ENCODE results near the gene REXO4.

The REXO4 gene

DNA sequence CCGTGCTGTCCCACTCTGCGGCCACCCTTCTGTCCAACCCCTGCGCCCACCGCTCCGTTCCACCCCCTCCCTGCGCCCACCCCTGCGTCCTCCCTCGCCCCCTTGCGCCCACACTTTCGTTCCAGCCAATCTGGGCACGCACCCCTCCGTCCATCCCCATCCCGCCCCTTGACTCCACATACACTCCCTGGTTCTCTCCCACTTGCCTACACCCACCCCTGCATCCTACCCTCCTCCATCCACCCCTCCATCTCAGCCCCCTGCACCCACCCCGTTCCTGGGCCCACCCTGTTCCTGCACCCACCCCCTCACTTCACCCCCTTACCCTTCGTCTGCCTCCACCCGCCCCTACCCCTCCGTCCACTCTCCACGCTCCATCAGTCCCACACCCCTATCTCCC is 11.4 kb upstream of the REXO4 start:
- no peak overlapping the region for H3K4me3 ChIP-seq (replicated peaks in 1 of 2; ENCODE audit: low read depth in 2 of 2, low read length in 2 of 2)
- no peak for DNase-seq (ENCODE audit: low read depth in 2 of 2)
- no peak for TF ChIP-seq CTCF (IDR thresholded peaks at IDR 0.05; ENCODE audit: low read depth, low read length)

- peak in 1 of 2 donors; percentile 6 for DNase-seq (ENCODE audit: low read depth in 2 of 2)
- no peak for TF ChIP-seq CTCF (IDR thresholded peaks at IDR 0.05; ENCODE audit: low read depth, low read length)
- H3K4me3 ChIP-seq (replicated peaks in 1 of 2; ENCODE audit: low read depth in 2 of 2, low read length in 2 of 2): peak overlapping the region in 1 of 2 donors; percentile 13
These were observed 10.8 kb upstream of the REXO4 start for GRCh38 chr9:133428617-133429101.

GRCh38 chr9:133427658-133428348 is 10.0 kb upstream of the REXO4 start:
- H3K4me3 ChIP-seq (replicated peaks in 1 of 2; ENCODE audit: low read depth in 2 of 2, low read length in 2 of 2): peak overlapping the region in 1 of 2 donors; percentile 29
- no peak for TF ChIP-seq CTCF (IDR thresholded peaks at IDR 0.05; ENCODE audit: low read depth, low read length)
- DNase-seq (ENCODE audit: low read depth in 2 of 2): no peak

DNA sequence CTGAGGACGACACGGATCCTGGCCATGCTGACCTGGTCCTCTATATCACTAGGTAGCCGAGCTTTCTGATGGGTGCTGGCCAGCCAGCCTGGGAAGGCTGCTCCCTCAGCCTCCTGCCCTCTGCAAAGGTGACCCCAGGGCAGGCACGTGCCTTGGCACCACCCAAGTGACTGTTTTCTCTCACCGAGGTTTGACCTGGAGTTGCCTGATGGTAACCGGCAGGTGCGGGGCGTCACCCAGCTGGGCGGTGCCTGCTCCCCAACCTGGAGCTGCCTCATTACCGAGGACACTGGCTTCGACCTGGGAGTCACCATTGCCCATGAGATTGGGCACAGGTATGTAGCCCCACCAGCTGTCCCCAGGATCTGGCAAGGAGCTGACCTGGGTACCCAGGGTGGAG is 8.2 kb upstream of the REXO4 start:
- TF ChIP-seq CTCF (IDR thresholded peaks at IDR 0.05; ENCODE audit: low read depth, low read length): no peak

GRCh38 chr9:133425049-133425632 is 7.3 kb upstream of the REXO4 start:
- H3K4me3 ChIP-seq (replicated peaks in 1 of 2; ENCODE audit: low read depth in 2 of 2, low read length in 2 of 2): no peak overlapping the region
- TF ChIP-seq CTCF (IDR thresholded peaks at IDR 0.05; ENCODE audit: low read depth, low read length): no peak

More for the DNA sequence above, 8.2 kb upstream of the REXO4 start:
- no peak overlapping the region for H3K4me3 ChIP-seq (replicated peaks in 1 of 2; ENCODE audit: low read depth in 2 of 2, low read length in 2 of 2)
- DNase-seq (ENCODE audit: low read depth in 2 of 2): no peak

GRCh38 chr9:133424187-133424586 is 6.4 kb upstream of the REXO4 start:
- TF ChIP-seq CTCF (IDR thresholded peaks at IDR 0.05; ENCODE audit: low read depth, low read length): no peak
- no peak overlapping the region for H3K4me3 ChIP-seq (replicated peaks in 1 of 2; ENCODE audit: low read depth in 2 of 2, low read length in 2 of 2)
- DNase-seq (ENCODE audit: low read depth in 2 of 2): no peak

More at GRCh38 chr9:133425049-133425632, 7.3 kb upstream of the REXO4 start:
- DNase-seq (ENCODE audit: low read depth in 2 of 2): no peak
